ENCODE data around the gene ITIH3. TPM values are rescaled to one million over a fixed set of nuclear protein-coding genes. Genes with fewer than 3 reads are reported as not detected.

ITIH3 gene
- total RNA-seq, 1 experiment from 2014 or later: not detected

GRCh38 chr3:52788890-52789745, 5.5 kb upstream of the ITIH3 start:
- H3T11ph ChIP-seq (ENCODE audit: low read length): no peak overlapping the region
- Mint-ChIP-seq H3K36me3 (ENCODE audit: insufficient read depth in 1 of 3, low read depth in 3 of 3) (no peaks in the 10 kb centered on the region; a peak in 2 of 7 replicates), H3K27me3 (ENCODE audit: low read depth) (peaks cover 2% of the 10 kb centered on the region), H3K4me3 (no peak overlapping the region), H3K9me3 (no peaks in the 10 kb centered on the region; a peak in 1 of 5 replicates), H3K4me1 (no peaks in the 10 kb centered on the region), H3K27ac (peak overlapping the region in 2 of 3 experiments; percentile 30 to 42; a peak in 5 of 7 replicates)
- no peak overlapping the region for H3K14ac ChIP-seq (ENCODE audit: insufficient read depth, low read length)
- TF ChIP-seq CTCF (conservative IDR thresholded peaks at IDR 0.05): no peak
- no peak overlapping the region for H2BK12ac ChIP-seq (ENCODE audit: insufficient read length, low read depth, low read length)
- no peak overlapping the region for H3K4me2 ChIP-seq (ENCODE audit: insufficient read depth, insufficient read length, low read length)
- H3K9ac ChIP-seq (ENCODE audit: extremely low read depth, insufficient read length, low read length): no peak overlapping the region
- WGBS (ENCODE audit: extremely low coverage, insufficient read length, low lambda C conversion rate): no CpG with 5 or more reads among the region's 16 CpGs
- H3K56ac ChIP-seq (ENCODE audit: insufficient read length, low read depth, low read length): no peak overlapping the region
- H3K79me1 ChIP-seq (ENCODE audit: insufficient read depth, low read depth, low read length, poor library complexity, severe bottlenecking): no peaks in the 10 kb centered on the region
- H2AFZ ChIP-seq (ENCODE audit: low read length): no peak overlapping the region
- H3K4me1 ChIP-seq (ENCODE audit: insufficient read depth, low read length): no peaks in the 10 kb centered on the region
- H3K9me3 ChIP-seq (ENCODE audit: control insufficient read depth, low read depth, low read length): no peaks in the 10 kb centered on the region
- H3K4ac ChIP-seq (ENCODE audit: low read depth, low read length): no peak overlapping the region
- H3K18ac ChIP-seq (ENCODE audit: insufficient read length, low read depth, low read length): no peak overlapping the region
- H2BK120ac ChIP-seq (ENCODE audit: low read depth, low read length, poor library complexity, severe bottlenecking): no peak overlapping the region
- H3K27ac ChIP-seq (ENCODE audit: insufficient read length, low read depth, low read length): no peak overlapping the region
- H3K79me2 ChIP-seq (ENCODE audit: insufficient read depth, low read length): no peaks in the 10 kb centered on the region
- H4K20me1 ChIP-seq (ENCODE audit: control insufficient read depth, insufficient read depth, insufficient read length): no peaks in the 10 kb centered on the region
- DNase-seq: no peak
- H4K8ac ChIP-seq (replicated peaks; ENCODE audit: insufficient read length, low read depth, low read length): no peak overlapping the region
- H3K23me2 ChIP-seq (ENCODE audit: insufficient read length, low read depth, low read length, poor library complexity, severe bottlenecking): no peaks in the 10 kb centered on the region
- no peak overlapping the region for H2BK20ac ChIP-seq (ENCODE audit: low read depth, low read length, poor library complexity, severe bottlenecking)
- H4K5ac ChIP-seq (ENCODE audit: insufficient read length, low read depth, low read length): no peak overlapping the region
- H3K23ac ChIP-seq (ENCODE audit: insufficient read length, low read depth, low read length): no peak overlapping the region
- H2BK15ac ChIP-seq (ENCODE audit: low read depth, low read length): no peak overlapping the region
- no peak overlapping the region for H4K91ac ChIP-seq (ENCODE audit: insufficient read length, low read depth, low read length)
- H2BK5ac ChIP-seq (ENCODE audit: insufficient read length, low read length): no peak overlapping the region
- H2AK5ac ChIP-seq (ENCODE audit: insufficient read length, low read length): no peak overlapping the region
- H3K27me3 ChIP-seq (ENCODE audit: insufficient read depth, low read length): no peaks in the 10 kb centered on the region

All from H9 (cell line).